SHP77 treated with DMSO at 0.1 percent for 48 hours (cell line): Measurements from ENCODE around the gene TM4SF18.

Experiments used
- DNase-seq: peaks from one replicate; lab custom pipeline; 2025; lab: John Stamatoyannopoulos, UW

Gene TM4SF18

DNA sequence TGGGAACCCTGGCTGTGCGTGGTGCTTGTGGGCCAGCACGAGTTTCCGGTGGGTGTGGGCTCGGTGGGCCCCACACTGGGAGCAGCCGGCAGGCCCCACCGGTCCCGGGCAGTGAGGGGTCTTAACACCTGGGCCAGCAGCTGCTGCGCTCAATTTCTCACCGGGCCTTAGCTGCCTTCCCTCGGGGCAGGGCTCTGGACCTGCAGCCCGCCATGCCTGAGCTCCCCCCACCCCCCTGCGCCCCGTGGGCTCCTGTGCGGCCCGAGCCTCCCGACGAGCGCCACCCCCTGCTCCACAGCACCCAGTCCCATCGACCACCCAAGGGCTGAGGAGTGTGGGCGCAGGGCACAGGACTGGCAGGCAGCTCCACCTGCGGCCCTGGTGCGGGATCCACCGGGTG lies 49.4 kb downstream of the TM4SF18 start:
- no peak for DNase-seq

DNA sequence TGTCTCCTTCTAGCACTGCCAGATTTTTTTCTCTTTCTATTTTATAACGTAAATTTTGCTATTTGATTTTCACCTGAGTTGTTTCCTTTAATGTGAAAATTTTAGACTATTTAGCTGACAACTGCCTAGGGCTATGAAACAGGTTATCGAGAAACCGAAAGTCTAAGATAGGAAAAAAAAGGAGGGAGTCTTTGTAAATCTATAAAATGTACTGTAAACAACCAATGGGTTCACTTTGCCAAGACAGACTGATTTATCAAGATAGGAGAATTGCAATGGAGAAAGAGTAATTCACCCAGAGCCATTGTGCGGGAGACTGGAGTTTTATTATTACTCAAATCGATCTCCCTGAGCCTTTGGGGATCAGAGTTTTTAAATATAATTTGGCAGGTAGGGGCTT lies 50.0 kb downstream of the TM4SF18 start:
- DNase-seq = no peak

DNA sequence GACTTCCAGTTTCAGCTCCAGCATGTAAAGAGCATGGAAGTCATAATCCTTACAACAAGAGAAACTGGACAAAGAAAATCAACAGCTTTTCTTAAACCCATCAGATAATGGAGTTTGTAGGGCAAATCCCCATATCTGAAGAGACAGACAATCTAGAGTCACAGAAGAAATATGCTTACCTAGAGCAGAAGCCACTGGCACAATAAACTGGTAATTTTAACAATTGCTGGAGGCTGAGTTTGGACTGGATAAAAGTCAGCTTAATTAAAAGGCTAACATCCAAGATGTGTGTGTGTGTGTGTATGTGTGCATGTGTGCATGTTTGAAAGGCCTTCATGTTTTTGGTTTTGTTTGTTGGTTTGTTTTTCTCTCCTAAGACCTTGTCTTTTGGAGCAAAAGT lies 50.6 kb downstream of the TM4SF18 start:
- no peak for DNase-seq

DNA sequence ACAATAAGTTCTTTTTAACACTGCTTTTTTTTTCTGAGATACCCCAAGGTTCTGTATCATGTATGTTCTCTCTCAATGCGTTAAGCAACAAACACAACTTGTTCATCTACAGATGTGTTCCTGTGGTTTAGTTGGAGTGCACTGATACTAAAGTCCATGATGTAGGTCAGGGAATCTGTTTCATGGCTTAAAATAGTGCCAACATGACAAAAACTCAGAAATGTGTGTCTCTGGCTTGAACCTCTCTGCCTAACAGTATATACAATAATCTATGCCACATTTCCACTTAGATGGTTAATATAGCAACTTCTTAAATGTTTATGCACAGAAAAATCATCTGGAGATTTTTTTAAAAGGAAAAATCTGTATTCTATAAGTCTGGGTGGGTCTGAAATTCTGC lies 51.1 kb downstream of the TM4SF18 start:
- no peak for DNase-seq

DNA sequence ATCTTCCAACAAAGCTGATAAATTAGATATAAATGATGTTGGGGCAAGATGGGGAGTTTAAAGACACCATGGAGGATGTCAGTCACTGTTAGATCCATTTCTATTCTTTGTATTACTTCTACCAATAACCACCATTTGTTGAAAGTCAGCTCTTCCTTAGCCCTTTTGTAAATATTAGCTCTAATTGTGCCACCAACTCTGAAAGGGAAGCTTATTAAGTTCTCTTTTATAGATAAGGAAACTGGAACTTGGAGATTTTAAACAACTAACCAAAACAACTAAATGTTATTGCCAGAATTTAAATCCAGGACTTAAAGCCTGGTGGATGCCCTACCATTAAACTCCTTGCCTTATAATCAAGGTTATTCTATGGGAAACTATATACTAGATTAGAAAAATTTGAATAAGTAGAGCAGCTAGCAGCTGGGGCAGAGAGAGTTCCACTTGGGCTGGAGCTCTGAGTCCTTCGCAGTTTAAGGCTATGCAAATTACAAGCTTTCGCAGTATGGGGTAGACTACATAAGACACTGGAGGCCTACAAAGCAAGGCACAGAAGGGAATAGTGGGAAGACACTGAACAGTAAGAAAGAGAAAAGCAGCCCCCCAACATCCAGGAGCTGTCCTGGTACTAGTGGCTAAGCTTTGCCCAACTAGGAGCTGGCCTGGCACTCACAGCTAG lies 52.6 kb downstream of the TM4SF18 start:
- DNase-seq = no peak

DNA sequence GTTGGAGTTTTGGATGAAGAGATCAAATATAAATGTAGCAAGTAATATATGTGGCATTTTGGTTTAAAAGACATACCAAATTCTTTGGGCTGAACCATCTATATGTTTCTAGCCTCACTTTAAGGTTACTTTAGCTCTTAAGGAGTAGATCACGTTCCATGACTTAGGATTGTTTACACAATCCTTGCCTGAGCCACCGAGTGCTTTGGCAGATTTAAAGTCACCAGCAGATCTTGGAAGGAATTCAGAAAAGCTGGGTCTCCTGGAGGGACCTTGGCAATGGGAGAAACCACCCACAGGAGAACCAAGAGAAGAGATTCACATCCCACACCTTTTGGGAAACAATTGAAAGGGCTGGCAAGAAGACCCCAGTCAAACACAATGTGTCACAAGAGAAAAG lies 54.5 kb downstream of the TM4SF18 start:
- DNase-seq = no peak

DNA sequence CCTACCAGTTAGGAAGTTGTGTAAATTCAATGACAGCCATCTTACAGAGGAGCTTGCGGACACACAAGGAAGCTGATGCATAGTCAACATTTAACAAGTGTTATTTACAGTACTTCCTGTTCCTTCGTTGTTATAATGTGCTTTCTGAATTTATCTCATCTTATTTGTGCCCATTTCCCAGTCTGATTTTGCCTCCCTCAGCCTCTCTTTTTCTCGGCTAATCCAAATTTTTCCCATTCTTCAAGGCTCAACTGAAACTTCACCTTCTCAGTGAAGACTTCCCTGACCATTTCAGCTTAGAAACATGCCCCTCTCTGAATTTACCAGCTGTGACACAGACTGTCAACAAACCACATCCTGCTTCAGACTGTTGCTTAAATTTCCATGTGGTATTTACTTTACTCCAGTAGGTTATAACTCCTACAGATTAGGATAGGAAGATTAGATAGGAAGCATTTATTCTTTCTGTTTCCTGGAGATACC lies 56.1 kb downstream of the TM4SF18 start:
- DNase-seq = peak; percentile 32

DNA sequence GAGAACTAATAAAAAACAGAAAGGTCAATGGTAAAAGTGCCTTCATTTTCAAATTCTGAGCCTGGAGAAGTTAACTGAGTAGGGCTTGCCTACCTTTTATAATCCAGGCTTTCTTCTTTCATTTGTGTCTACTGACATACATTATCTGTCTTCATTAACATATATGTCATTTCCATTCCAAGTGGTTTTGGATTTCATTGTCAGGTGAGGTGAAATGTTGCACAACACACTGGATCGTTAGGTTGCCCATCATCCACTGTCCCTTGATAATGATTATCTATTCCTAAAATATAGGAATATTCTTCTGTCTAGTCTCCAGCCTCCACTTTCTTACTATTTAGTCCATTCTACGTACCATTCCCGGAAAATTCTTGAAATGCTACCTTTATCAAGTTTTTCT lies 56.8 kb downstream of the TM4SF18 start:
- DNase-seq = no peak

DNA sequence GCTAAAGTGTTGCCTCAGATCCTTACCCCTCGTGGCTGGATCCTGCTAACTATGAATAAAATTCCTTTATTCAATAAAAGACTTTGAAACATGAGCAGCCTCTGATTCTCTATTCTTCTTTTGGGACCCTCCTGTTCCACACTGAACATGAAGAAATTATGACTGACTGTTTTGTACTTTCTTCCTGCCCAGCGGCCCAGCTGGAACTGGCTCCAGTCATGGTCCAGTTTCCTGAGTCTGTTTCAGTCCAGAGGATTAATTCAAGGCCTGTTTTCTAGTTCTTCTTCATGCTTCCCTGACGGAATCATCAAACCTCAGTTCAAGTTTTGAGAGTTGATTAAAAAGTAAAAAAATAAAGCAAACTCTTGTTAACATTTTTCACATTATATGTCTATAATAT lies 59.2 kb downstream of the TM4SF18 start:
- no peak for DNase-seq

DNA sequence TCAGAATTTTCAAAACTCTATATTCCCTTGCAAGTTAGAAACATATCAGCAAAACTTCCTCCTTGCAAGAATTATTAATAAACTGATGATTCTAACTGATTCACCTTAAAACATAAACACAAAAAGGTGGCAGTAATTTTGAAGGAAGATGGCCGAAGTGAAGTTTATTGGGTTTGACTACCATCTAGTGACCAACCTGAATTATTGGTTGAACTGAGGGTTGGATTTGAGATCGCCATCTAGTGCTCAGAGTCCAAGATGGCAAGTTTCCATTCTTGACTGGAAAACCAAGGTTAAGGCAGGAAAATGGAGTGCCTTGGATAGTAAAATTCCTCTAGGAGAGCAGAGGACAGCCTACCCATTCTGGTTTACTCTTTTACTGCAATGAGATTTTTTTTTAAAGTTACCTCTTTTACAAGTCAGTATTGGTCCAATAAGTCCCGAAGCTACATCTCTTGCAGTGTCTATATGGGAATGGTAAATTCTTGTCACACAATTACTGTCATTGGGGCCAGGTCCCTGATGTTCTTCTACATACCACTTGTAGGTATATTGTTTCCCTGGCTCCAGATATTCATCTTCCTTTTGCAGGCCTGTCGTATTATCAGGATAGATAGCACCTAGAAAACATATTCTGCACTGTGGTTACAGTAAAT lies 60.2 kb downstream of the TM4SF18 start:
- DNase-seq = peak; percentile 83

DNA sequence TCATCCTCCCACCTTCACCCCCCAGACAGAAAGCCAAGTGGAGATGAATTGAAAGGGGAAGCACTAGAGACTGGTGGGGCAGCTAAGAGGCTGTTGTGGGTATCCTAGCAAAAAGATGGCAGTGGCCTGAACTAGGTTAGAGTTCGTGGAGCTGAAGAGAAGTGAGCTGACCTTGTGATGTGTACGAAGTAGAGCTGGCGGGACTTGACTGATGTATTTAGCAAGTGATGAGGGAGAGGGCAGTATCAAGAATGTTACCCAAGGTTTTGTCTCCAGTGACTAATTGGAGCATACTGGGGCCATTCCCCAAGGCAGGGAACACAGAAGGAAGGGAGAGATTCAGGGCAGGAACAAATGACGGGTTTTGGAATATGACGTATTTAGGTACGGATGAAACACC lies 61.8 kb downstream of the TM4SF18 start:
- no peak for DNase-seq

DNA sequence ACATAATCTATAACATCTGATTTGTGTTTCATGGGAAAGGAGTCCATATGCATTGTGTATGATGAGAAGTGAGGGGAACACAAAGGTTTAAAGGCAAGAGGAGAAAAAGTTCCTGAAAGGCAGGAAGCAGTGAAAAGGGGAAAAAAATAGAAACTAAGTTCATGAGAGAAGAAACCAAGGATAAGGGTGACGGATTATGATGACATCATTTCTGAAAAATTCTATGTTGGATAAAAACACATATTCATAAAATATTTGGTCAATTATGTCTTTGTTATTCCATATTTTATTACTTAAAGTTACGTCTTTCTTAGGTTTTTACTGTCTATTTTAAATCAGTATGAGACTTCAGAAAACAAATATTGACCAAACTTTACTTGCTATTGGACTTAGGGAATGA lies 63.3 kb downstream of the TM4SF18 start:
- DNase-seq = no peak

DNA sequence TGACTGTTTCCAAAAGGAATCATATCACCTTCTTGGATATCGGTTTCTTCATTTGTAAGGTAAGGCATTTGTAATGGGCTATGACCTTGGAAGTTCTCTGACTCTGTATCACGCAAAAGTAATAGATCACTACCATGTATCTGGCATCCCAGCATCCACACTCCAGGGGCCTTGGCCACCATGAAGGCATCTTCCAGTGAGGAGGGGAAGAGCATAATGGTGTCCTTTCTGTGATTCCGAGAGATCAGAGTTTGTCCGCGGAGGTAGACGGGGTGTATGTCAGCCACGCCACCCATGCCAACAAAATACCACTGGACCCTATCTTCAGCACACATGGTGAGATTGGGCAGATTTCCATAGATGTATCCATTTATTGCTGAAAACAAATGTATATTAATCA lies 63.7 kb downstream of the TM4SF18 start:
- no peak for DNase-seq
